HG03469 (cell line): ENCODE results near the gene ACVR1B.

Source experiments
- ATAC-seq: cut with Tn5 transposase; IDR thresholded peaks from one replicate; pipeline ENCODE4 v1.9.1; 2021; ENCODE audit warnings: mild to moderate bottlenecking, moderate library complexity, moderate number of reproducible peaks; ENCODE audit not compliant: unreplicated experiment

ACVR1B gene

DNA sequence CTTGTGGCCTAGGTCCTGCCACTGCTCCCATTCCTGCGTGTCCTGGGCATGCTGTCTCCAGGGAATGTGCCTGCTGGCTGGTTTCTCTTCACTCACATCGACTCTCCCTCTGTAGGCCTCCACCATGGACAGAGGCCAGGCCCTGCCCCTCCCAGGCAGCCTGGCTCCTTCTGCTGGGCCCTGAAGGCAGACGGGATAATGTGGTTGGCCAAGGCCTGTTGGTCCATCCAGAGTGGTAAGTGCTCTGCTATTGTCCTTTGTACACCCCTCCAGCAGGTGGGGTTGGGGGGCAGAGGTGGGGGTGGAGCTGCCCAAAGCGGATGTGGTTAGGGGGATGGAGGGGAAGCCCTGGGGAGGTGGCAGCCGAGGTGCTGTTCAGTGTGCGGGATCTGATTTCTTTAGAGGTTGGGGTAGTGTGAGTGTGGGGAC, 90.2 kb downstream of the ACVR1B start:
- no peak for ATAC-seq

DNA sequence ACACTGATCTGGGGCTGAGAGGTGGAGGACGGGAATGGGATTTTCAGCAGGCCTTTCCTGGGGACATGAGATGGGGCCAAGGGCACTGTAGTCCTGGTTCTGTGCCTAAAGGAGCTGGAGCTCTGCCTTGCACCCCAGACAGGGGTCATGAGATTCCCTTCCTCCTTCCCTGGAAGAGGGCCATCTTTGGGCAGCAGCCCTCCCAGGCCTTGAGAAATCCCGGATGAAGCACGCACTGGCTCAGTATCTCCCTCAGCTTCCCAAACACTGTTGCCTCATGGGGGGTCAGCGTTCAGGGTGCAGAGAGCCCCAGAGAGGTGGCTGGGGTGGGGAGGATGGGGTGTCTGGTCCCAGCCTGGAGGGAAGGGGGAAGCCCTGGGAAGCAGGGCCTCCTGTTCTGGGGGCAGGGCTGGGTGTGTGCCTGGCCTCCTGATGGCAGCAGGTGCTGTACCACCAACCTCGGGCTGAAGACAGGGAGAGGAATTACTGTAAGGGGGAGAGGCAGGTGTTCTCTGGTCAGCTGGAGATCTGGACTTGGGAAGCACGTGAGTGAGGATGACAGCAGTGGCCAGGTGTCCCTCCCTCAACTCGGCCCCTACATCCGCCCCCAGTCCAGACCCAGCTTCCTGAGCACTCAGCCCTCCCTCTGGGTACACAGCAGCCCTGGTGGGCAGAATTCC, 91.3 kb downstream of the ACVR1B start:
- no peak for ATAC-seq

DNA sequence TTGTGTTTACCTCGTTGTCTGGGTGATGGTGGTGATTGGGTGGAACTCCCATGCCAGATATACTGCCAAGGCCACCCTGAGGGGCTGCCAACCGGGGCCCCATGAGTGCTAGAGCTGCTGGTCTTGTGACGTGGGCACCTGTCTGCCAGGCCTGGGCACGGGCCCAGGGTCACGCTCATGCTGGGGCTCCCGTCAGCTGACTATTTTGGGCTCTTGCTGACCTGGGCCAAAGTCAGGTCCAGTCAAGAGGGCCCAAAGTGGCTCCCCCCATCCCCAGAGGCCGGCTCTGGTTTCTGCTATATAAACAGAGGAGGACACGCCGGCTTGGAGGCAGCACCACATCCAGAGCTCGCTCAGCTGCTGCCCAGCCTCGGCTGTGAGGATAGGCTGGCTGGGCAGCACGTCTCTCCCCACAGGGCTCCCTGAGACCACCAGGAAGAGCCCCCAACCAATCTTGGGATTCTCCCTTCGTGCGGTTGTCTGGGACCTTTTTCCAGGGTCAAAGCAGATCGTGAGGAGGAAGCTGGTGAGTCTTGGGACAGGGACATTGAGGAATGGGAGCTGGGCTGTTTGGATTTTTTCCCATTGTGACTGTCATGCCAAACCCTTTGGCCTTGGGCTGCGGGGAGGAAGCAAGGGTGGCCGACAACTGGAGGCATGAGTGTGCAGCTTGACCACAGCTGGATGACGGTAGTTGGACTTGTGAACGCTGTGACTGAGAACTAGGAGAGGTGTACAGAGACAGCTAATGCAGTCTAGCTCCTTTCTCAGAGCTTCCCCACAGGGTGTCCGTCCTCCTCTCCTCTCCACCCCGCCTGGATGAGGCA, 92.1 kb downstream of the ACVR1B start:
- ATAC-seq = no peak

DNA sequence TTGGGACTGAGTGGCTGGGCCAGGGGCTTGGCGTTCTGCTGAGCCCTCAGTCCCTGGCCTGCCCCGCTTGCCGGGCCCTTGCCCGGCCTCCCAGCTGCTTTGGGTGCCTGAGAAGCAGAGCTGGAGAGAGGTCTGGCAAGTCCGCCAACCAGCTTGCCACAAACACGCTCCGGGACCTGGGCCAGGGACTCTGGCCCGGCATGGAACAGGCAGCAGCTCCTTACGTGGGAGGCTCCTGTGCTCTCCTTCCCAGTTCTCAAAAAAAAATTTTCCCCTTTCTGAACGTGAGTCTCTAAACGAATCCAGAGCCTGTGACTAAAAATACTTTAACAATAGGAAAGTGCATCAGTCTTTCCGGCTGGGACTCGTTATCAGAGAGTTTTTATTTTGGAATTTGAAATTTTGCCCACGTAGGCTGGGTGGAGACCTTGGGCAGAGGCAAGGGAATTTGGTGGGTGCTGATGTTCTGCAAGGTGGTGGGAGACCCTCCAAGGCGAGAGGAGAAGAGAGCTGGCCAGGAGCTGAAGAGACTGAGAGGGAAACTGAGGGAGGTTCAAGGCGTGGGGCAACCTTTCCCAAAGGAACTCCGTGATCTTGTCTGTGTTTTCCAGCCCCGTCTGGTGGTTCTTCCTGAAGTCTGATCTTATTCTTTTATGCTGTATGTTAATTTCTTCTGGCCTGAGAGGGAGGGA, 92.9 kb downstream of the ACVR1B start:
- ATAC-seq = no peak

DNA sequence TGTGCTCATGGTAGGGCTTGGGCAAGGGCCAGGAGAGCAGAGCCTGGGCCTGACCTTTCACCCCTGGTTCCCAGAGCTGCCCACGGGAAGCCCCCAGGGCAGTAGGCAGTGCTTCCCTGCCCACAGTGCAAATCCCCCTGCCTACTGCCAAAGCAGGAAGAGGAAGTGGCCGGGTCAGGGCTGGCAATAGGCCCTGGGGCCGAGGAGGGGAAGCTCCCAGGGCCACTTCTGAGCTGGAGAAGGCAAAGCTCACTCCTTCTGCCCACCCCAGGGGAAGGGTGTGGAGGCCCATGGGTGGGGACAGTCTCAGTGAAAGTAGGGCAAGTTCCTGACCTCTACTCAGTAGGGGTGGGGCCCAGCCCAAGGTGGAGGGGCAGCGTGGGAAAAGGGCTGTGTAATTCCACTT, 94.3 kb downstream of the ACVR1B start:
- no peak for ATAC-seq
